GM12891 (cell line): Measurements from ENCODE around the gene CCSER1.

Experiments used
- POLR2A ChIP-seq: IDR thresholded peaks from 2 replicates; pipeline ENCODE4 v1.6.1; 2011; ENCODE audit warnings: low read depth, low read length, control low read depth
- TAF1 ChIP-seq: IDR thresholded peaks from 2 replicates; pipeline ENCODE4 v1.6.1; 2011; ENCODE audit warnings: low read depth, low read length, control low read depth

DNA sequence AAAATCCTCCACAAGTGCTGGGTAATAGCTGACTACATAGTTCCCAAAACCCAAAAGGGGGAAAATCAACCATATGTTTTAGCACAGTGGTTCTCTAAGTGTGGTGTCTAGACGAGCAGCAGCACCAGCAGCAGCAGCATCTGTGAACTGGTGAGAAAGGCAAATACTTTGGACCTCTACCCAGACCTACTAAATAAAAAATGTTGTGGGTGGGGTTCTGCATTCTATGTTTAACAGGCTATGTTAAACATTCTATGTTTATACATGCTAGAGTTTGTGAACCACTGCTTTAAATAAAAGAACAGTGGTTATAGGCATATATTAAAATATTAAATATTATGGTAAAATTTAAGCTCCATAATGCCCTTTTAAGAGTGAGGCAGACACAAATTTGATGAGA, 1171.6 kb downstream of the CCSER1 start:
- TF ChIP-seq TAF1 = no peak
- no peak for TF ChIP-seq POLR2A
